Esophagus squamous epithelium (tissue), 4 donors: Measurements from ENCODE around the gene PKDCC.

Source experiments
- CTCF ChIP-seq, 6 experiments: fragments of 450-650 bp in 4 of 6; fragments of 200-600 bp in 2 of 6; sonication (generic) in 2 of 6; IDR thresholded peaks; one replicate each; pipeline ENCODE4 v1.5.1; 2016 to 2019; ENCODE audit warnings: antibody characterized with exemption in 6 of 6, mild to moderate bottlenecking in 4 of 6, moderate library complexity in 4 of 6
- POLR2A ChIP-seq, 4 donors: fragments of 450-650 bp; IDR thresholded peaks; one replicate each; pipeline ENCODE4 v1.6.1; 2017; ENCODE audit warnings: antibody characterized with exemption in 4 of 4, mild to moderate bottlenecking in 4 of 4, moderate library complexity in 3 of 4

DNA sequence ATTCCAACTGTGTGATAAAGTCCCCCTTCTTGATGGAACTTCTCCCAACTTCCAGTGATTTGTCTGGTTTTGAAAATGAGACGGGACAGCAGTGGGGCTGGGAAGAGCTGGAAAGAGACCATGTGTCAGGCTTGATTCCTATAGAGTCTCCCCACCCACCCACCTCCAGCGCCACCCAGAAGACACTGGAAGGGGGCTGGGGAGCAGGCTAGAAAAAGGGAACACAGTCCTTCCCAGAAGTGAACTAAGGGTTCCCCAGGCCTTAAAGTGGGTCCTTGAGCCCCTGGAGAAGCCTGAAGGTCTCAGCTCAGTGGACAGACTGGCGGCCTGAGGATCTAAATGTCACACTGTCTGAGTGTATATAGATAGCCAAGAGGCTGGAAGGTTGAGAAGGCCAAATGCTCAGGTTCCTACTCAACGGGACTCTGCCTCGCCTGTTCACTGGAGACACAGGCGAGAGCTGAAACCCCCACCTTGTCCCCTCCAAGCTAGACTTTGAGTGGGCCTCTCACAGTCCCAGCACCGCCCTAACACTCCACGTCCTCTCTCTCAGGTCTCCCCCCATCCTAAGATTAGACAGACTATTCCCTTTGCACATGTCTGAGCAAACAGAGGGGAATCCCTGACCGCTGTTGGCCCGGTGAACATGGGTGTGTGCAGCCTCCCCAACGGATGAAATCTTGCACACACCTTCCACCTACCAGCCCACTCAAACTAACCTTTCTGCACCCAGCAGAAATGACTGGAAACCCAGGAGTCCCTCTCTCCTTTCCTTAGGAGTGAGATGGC lies 1.6 kb downstream of the PKDCC start:
- TF ChIP-seq CTCF (IDR thresholded peaks at IDR 0.05) (no peak), POLR2A (IDR thresholded peaks at IDR 0.05) (no peak)
